MCF 10A (cell line): ENCODE data around the gene ERC2. TPM values are rescaled to one million over a fixed set of nuclear protein-coding genes. Genes with fewer than 3 reads are reported as not detected.

ENCODE experiments used
- BruUV-seq: library from RNA; stranded (reverse); fragments of 400-500 nt; replicated peaks from 2 replicates; lab custom pipeline; 2021; lab: Mats Ljungman, UMichigan
- CTCF ChIA-PET: fragments of 300-600 bp; sonication (Branson Sonifier 250); formaldehyde crosslinking; extraction: SDS; loops from one replicate; lab custom pipeline; 2021; ENCODE audit warnings: antibody characterized with exemption, inconsistent platforms; lab: Yijun Ruan, JAX
- POLR2A ChIA-PET: fragments of 300-600, 350-650 bp; sonication (Branson Sonifier 250); formaldehyde crosslinking; extraction: SDS; loops from one replicate; lab custom pipeline; 2020; ENCODE audit warnings: antibody characterized with exemption, inconsistent platforms; lab: Yijun Ruan, JAX
- DNase-seq: peaks from one replicate; pipeline ENCODE4 v3.0.0-alpha.2; 2018; ENCODE audit not compliant: unreplicated experiment
- H3K27ac Mint-ChIP-seq: one replicate; pipeline ENCODE4 v1.8.0; 2022; ENCODE audit warnings: mild to moderate bottlenecking, low read depth, mixed read lengths; ENCODE audit not compliant: unreplicated experiment
- H3K27me3 Mint-ChIP-seq: one replicate; pipeline ENCODE4 v1.8.0; 2022; ENCODE audit warnings: mixed read lengths; ENCODE audit not compliant: insufficient read depth, unreplicated experiment
- H3K36me3 Mint-ChIP-seq: one replicate; pipeline ENCODE4 v1.8.0; 2022; ENCODE audit warnings: mild to moderate bottlenecking, moderate library complexity, mixed read lengths; ENCODE audit not compliant: insufficient read depth, unreplicated experiment
- H3K4me1 Mint-ChIP-seq: one replicate; pipeline ENCODE4 v1.8.0; 2022; ENCODE audit warnings: mixed read lengths; ENCODE audit not compliant: insufficient read depth, unreplicated experiment
- H3K4me3 Mint-ChIP-seq: one replicate; pipeline ENCODE4 v1.8.0; 2022; ENCODE audit warnings: mild to moderate bottlenecking, moderate library complexity, mixed read lengths; ENCODE audit not compliant: unreplicated experiment
- H3K9me3 Mint-ChIP-seq: one replicate; pipeline ENCODE4 v1.8.0; 2022; ENCODE audit warnings: mixed read lengths; ENCODE audit not compliant: unreplicated experiment
- intact Hi-C: fragments of 100-400 bp; cut with micrococcal nuclease; formaldehyde crosslinking; loops from 2 replicates; pipeline ENCODE4 v1.14.1; 2022
- total RNA-seq: library from RNA; stranded (reverse); gene quantifications from 2 replicates; pipeline ENCODE4 v1.2.3, GENCODE V29; 2022
- TF ChIP-seq, protein P1 (sequence below): fragments of 200-600 bp; IDR thresholded peaks from one replicate; pipeline ENCODE4 v1.8.0; 2022; ENCODE audit warnings: antibody characterized with exemption, mild to moderate bottlenecking; ENCODE audit not compliant: unreplicated experiment

The ERC2 gene
- total RNA-seq, 1 experiment from 2014 or later, result 0.42 TPM

DNA sequence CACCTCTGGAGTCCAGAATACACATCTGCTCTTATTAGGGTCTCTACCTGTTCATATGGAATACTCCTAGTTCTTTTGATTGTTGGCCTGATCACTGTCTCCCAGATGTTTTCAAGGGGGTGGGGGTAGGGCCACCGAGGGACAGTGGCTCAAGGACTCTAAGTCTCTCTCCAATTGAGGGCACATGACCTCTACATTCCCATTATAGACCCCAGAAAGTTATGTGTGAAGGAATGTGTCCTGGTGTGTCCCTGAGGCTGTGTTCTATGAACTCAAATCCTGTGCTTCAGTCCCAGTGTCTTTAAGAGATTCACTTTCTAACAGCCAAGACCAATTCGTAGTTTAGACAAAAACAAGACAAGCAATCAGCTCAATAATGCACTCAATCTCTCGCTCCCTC, 357.4 kb downstream of the ERC2 start:
- ChIA-PET POLR2A (interaction anchor here (1.2 kb wide), 1 partner anchor 9 kb away, joined by 3 read pairs; no protein-coding TSS in a partner anchor), CTCF (no interaction called here)
- Mint-ChIP-seq H3K4me3 (no peak overlapping the region), H3K27me3 (no peaks in the 10 kb centered on the region), H3K4me1 (no peaks in the 10 kb centered on the region), H3K27ac (no peak overlapping the region), H3K36me3 (no peaks in the 10 kb centered on the region), H3K9me3 (no peaks in the 10 kb centered on the region)
- TF ChIP-seq, protein P1, sequence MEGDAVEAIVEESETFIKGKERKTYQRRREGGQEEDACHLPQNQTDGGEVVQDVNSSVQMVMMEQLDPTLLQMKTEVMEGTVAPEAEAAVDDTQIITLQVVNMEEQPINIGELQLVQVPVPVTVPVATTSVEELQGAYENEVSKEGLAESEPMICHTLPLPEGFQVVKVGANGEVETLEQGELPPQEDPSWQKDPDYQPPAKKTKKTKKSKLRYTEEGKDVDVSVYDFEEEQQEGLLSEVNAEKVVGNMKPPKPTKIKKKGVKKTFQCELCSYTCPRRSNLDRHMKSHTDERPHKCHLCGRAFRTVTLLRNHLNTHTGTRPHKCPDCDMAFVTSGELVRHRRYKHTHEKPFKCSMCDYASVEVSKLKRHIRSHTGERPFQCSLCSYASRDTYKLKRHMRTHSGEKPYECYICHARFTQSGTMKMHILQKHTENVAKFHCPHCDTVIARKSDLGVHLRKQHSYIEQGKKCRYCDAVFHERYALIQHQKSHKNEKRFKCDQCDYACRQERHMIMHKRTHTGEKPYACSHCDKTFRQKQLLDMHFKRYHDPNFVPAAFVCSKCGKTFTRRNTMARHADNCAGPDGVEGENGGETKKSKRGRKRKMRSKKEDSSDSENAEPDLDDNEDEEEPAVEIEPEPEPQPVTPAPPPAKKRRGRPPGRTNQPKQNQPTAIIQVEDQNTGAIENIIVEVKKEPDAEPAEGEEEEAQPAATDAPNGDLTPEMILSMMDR, result no peak
- no peak for DNase-seq
- BruUV-seq, result no TSS peak
- intact Hi-C loops, result no loop called here

DNA sequence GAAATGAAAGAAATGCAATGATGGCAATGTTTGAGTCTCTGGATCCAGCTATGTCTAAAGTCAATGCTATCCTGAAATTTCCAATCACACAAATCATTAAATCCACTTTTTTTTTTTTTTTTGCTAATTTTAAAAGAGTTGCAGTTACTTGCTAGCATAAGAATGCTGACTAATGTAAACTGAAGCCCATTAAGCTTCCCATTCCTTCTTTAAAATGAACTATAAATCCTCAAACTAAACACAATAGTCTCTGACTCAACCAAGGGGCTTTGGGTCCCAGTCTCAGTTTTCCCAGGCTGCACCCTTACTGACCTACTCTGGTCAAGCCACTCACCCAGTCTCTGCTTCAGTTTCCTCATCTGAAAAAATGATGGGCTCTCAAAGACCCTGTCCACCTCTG, 361.1 kb downstream of the ERC2 start:
- intact Hi-C loops, result no loop called here
- Mint-ChIP-seq H3K4me1 (no peaks in the 10 kb centered on the region), H3K4me3 (no peak overlapping the region), H3K36me3 (no peaks in the 10 kb centered on the region), H3K27me3 (no peaks in the 10 kb centered on the region), H3K27ac (no peak overlapping the region), H3K9me3 (no peaks in the 10 kb centered on the region)
- no peak for DNase-seq
- POLR2A ChIA-PET, result no interaction called here
- TF ChIP-seq, protein P1, result no peak
- BruUV-seq, result no TSS peak
- CTCF ChIA-PET, result no interaction called here

DNA sequence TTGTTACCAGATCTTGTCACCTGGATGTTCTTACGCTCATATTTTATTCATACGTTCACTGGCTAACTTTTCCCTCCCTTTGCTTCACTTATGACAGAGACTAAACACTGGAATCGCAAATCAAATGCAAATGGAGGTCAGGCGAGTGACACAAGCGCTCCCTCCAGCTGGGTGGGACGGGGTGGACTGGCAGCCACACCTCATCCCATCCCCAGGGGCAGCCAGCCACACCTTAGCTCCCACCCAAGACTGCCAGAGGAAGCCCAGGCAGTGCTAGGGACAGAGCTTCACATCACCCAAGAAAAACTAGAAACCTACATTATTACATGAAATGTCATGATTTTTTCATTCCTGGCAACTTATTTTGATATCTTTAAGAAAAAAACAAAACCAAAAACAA, 366.2 kb downstream of the ERC2 start:
- CTCF ChIA-PET, result interaction anchor here (0.6 kb wide), 1 partner anchor 17 kb away, joined by 3 read pairs; no protein-coding TSS in a partner anchor
- H3K27me3 Mint-ChIP-seq, result no peaks in the 10 kb centered on the region
- TF ChIP-seq, protein P1, result no peak
- H3K4me1 Mint-ChIP-seq, result no peaks in the 10 kb centered on the region
- no peak for DNase-seq
- no peaks in the 10 kb centered on the region for H3K36me3 Mint-ChIP-seq
- no peaks in the 10 kb centered on the region for H3K9me3 Mint-ChIP-seq
- intact Hi-C loops, result no loop called here
- H3K4me3 Mint-ChIP-seq, result no peak overlapping the region
- POLR2A ChIA-PET, result interaction anchor here (0.6 kb wide), 1 partner anchor 34 kb away, joined by 3 read pairs; no protein-coding TSS in a partner anchor
- no peak overlapping the region for H3K27ac Mint-ChIP-seq
- no TSS peak for BruUV-seq

DNA sequence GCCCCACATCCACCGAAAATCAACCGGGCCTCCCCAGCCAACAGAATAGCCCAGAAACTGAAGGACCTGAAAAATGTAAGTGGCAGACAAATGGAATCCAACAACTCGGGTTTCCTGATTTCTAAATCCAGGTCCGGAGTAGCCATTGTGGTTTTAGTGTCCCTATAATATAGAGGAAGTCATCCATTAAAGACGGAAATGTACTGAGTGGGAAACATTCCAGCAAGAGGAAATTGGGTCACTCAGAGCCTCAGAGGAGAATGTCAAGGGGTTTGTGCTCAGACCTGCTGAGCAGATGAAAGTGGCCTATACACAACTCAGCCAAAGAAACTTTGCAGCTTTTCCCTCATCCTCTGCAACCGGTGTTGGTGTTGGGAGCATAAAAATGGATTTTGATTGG, 366.7 kb downstream of the ERC2 start:
- Mint-ChIP-seq H3K27me3 (no peaks in the 10 kb centered on the region), H3K4me3 (no peak overlapping the region), H3K36me3 (no peaks in the 10 kb centered on the region), H3K9me3 (no peaks in the 10 kb centered on the region), H3K27ac (no peak overlapping the region), H3K4me1 (no peaks in the 10 kb centered on the region)
- TF ChIP-seq, protein P1, result no peak
- DNase-seq, result no peak
- ChIA-PET CTCF (no interaction called here), POLR2A (interaction anchor here (0.6 kb wide), 1 partner anchor 34 kb away, joined by 3 read pairs; no protein-coding TSS in a partner anchor)
- BruUV-seq, result no TSS peak
- intact Hi-C loops, result no loop called here
